Upper lobe of left lung (tissue), 4 donors: ENCODE data around the gene B3GLCT.

Experiments used
- CTCF ChIP-seq, 6 experiments: fragments of 450-650 bp in 4 of 6; fragments of 200-600 bp in 2 of 6; sonication (generic) in 2 of 6; IDR thresholded peaks; one replicate each; pipeline ENCODE4 v1.5.1; 2016 to 2019; ENCODE audit warnings: antibody characterized with exemption in 6 of 6
- EP300 ChIP-seq, 4 donors: sonication (generic); formaldehyde crosslinking; IDR thresholded peaks; one replicate each; pipeline ENCODE4 v1.5.1; 2017; ENCODE audit warnings: antibody characterized with exemption in 4 of 4, control low read depth in 2 of 4
- POLR2A ChIP-seq, 4 donors: fragments of 450-650 bp; IDR thresholded peaks; one replicate each; pipeline ENCODE4 v1.5.1; 2016 to 2017; ENCODE audit warnings: antibody characterized with exemption in 4 of 4, mild to moderate bottlenecking in 2 of 4

- TF ChIP-seq CTCF (IDR thresholded peaks at IDR 0.05): no peak
- TF ChIP-seq EP300 (IDR thresholded peaks at IDR 0.05): no peak
- no peak for TF ChIP-seq POLR2A (IDR thresholded peaks at IDR 0.05)
Measured at GRCh38 chr13:31223640-31224039, 23.9 kb downstream of the B3GLCT start.
